ENCODE results near the gene MYRIP. TPM values are rescaled to one million over a fixed set of nuclear protein-coding genes. Genes with fewer than 3 reads are reported as not detected.

The MYRIP gene
- total RNA-seq, 1 donor from 2014 or later, result 0.54 TPM

GRCh38 chr3:39961230-39961629 lies 151.8 kb downstream of the MYRIP start:
- H3K27ac Mint-ChIP-seq (ENCODE audit: unreplicated experiment), result no peak overlapping the region
- H3K4me3 Mint-ChIP-seq, result no peak overlapping the region
- no peak for TF ChIP-seq CTCF (conservative IDR thresholded peaks at IDR 0.05)
- no peak for DNase-seq (ENCODE audit: low read depth, low spot score)
- no peaks in the 10 kb centered on the region for H3K36me3 Mint-ChIP-seq (ENCODE audit: low read depth)
- peaks cover 6% of the 10 kb centered on the region for H3K27me3 Mint-ChIP-seq (ENCODE audit: low read depth)
- peaks cover 2% of the 10 kb centered on the region for H3K9me3 Mint-ChIP-seq
- H3K4me1 Mint-ChIP-seq, result no peaks in the 10 kb centered on the region

GRCh38 chr3:39962581-39962980 lies 153.2 kb downstream of the MYRIP start:
- no peak for TF ChIP-seq CTCF (conservative IDR thresholded peaks at IDR 0.05)
- no peaks in the 10 kb centered on the region for H3K4me1 Mint-ChIP-seq
- no peaks in the 10 kb centered on the region for H3K9me3 Mint-ChIP-seq
- no peak overlapping the region for H3K27ac Mint-ChIP-seq (ENCODE audit: unreplicated experiment)
- DNase-seq (ENCODE audit: low read depth, low spot score), result no peak
- H3K36me3 Mint-ChIP-seq (ENCODE audit: low read depth), result no peaks in the 10 kb centered on the region
- peaks cover 3% of the 10 kb centered on the region for H3K27me3 Mint-ChIP-seq (ENCODE audit: low read depth)
- no peak overlapping the region for H3K4me3 Mint-ChIP-seq

GRCh38 chr3:39965461-39965860 lies 156.1 kb downstream of the MYRIP start:
- peaks cover 3% of the 10 kb centered on the region for H3K9me3 Mint-ChIP-seq
- no peak for DNase-seq (ENCODE audit: low read depth, low spot score)
- TF ChIP-seq CTCF (conservative IDR thresholded peaks at IDR 0.05), result no peak
- no peaks in the 10 kb centered on the region for H3K4me1 Mint-ChIP-seq
- no peaks in the 10 kb centered on the region for H3K36me3 Mint-ChIP-seq (ENCODE audit: low read depth)
- peaks cover 13% of the 10 kb centered on the region for H3K27me3 Mint-ChIP-seq (ENCODE audit: low read depth)
- no peak overlapping the region for H3K27ac Mint-ChIP-seq (ENCODE audit: unreplicated experiment)
- H3K4me3 Mint-ChIP-seq, result no peak overlapping the region

GRCh38 chr3:39965997-39966396 lies 156.6 kb downstream of the MYRIP start:
- no peaks in the 10 kb centered on the region for H3K36me3 Mint-ChIP-seq (ENCODE audit: low read depth)
- H3K9me3 Mint-ChIP-seq, result peaks cover 3% of the 10 kb centered on the region
- H3K4me1 Mint-ChIP-seq, result no peaks in the 10 kb centered on the region

GRCh38 chr3:39970982-39971381 lies 161.6 kb downstream of the MYRIP start:
- no peak overlapping the region for H3K4me3 Mint-ChIP-seq
- H3K27ac Mint-ChIP-seq (ENCODE audit: unreplicated experiment), result no peak overlapping the region
- H3K27me3 Mint-ChIP-seq (ENCODE audit: low read depth), result peaks cover 35% of the 10 kb centered on the region
- H3K36me3 Mint-ChIP-seq (ENCODE audit: low read depth), result no peaks in the 10 kb centered on the region
- H3K4me1 Mint-ChIP-seq, result no peaks in the 10 kb centered on the region
- no peak for DNase-seq (ENCODE audit: low read depth, low spot score)
- H3K9me3 Mint-ChIP-seq, result peaks cover 8% of the 10 kb centered on the region
- no peak for TF ChIP-seq CTCF (conservative IDR thresholded peaks at IDR 0.05)

More at GRCh38 chr3:39965997-39966396, 156.6 kb downstream of the MYRIP start:
- no peak for TF ChIP-seq CTCF (conservative IDR thresholded peaks at IDR 0.05)
- H3K27me3 Mint-ChIP-seq (ENCODE audit: low read depth), result peaks cover 15% of the 10 kb centered on the region
- DNase-seq (ENCODE audit: low read depth, low spot score), result no peak
- no peak overlapping the region for H3K27ac Mint-ChIP-seq (ENCODE audit: unreplicated experiment)
- H3K4me3 Mint-ChIP-seq, result no peak overlapping the region

GRCh38 chr3:39971559-39972031 lies 162.2 kb downstream of the MYRIP start:
- DNase-seq (ENCODE audit: low read depth, low spot score), result no peak
- no peak for TF ChIP-seq CTCF (conservative IDR thresholded peaks at IDR 0.05)
- no peak overlapping the region for H3K27ac Mint-ChIP-seq (ENCODE audit: unreplicated experiment)
- no peaks in the 10 kb centered on the region for H3K36me3 Mint-ChIP-seq (ENCODE audit: low read depth)
- H3K27me3 Mint-ChIP-seq (ENCODE audit: low read depth), result peaks cover 35% of the 10 kb centered on the region
- no peak overlapping the region for H3K4me3 Mint-ChIP-seq
- H3K4me1 Mint-ChIP-seq, result no peaks in the 10 kb centered on the region
- H3K9me3 Mint-ChIP-seq, result peaks cover 8% of the 10 kb centered on the region
